ENCODE measurements around the gene EDARADD.

EDARADD gene

GRCh38 chr1:236403905-236404696 lies 10.0 kb downstream of the EDARADD start:
- no peaks in the 10 kb centered on the region for H3K4me1 ChIP-seq (ENCODE audit: insufficient read depth, low read length, severe bottlenecking)
- 0 out of 2 replicates have a peak, but pooled peaks cover 7% of the 10 kb centered on the region for H3K27me3 ChIP-seq (ENCODE audit: insufficient read depth, low read length)
- no peak overlapping the region for H3K27ac ChIP-seq (ENCODE audit: low read depth, low read length, poor library complexity, severe bottlenecking)
- H3K9me3 ChIP-seq (ENCODE audit: low read length): no peaks in the 10 kb centered on the region
- H3F3A ChIP-seq (ENCODE audit: insufficient read depth, low read length): no peaks in the 10 kb centered on the region
- no peaks in the 10 kb centered on the region for H3K36me3 ChIP-seq (ENCODE audit: insufficient read depth, low read length)
- no peaks in the 10 kb centered on the region for H3K9me2 ChIP-seq (ENCODE audit: low read depth, low read length)
- H3K9ac ChIP-seq (ENCODE audit: low read length): no peak overlapping the region
- no peak overlapping the region for H2AFZ ChIP-seq (ENCODE audit: low read length)
- no peak overlapping the region for H3K4me2 ChIP-seq (ENCODE audit: low read length)
- no peak overlapping the region for H3K4me3 ChIP-seq (ENCODE audit: low read depth, low read length, poor library complexity, severe bottlenecking)
- H4K20me1 ChIP-seq (ENCODE audit: insufficient read depth, low read length): no peaks in the 10 kb centered on the region
- H3K79me2 ChIP-seq (ENCODE audit: insufficient read depth, low read length): no peaks in the 10 kb centered on the region
- TF ChIP-seq EZH2 (IDR thresholded peaks at IDR 0.05; ENCODE audit: borderline replicate concordance, low read length) (no peak), CTCF (IDR thresholded peaks at IDR 0.05; ENCODE audit: low read length) (no peak)

- Histone ChIP-seq H3K36me3 (ENCODE audit: insufficient read depth, low read length) (no peaks in the 10 kb centered on the region), H3K27ac (ENCODE audit: low read depth, low read length, poor library complexity, severe bottlenecking) (no peak overlapping the region), H3F3A (ENCODE audit: insufficient read depth, low read length) (no peaks in the 10 kb centered on the region), H3K4me3 (ENCODE audit: low read depth, low read length, poor library complexity, severe bottlenecking) (no peak overlapping the region), H3K9me3 (ENCODE audit: low read length) (no peaks in the 10 kb centered on the region), H2AFZ (ENCODE audit: low read length) (no peak overlapping the region), H3K9me2 (ENCODE audit: low read depth, low read length) (no peaks in the 10 kb centered on the region), H3K9ac (ENCODE audit: low read length) (no peak overlapping the region), H4K20me1 (ENCODE audit: insufficient read depth, low read length) (no peaks in the 10 kb centered on the region), H3K4me2 (ENCODE audit: low read length) (no peak overlapping the region), H3K79me2 (ENCODE audit: insufficient read depth, low read length) (no peaks in the 10 kb centered on the region), H3K4me1 (ENCODE audit: insufficient read depth, low read length, severe bottlenecking) (no peaks in the 10 kb centered on the region), H3K27me3 (ENCODE audit: insufficient read depth, low read length) (0 out of 2 replicates have a peak, but pooled peaks cover 7% of the 10 kb centered on the region)
- TF ChIP-seq EZH2 (IDR thresholded peaks at IDR 0.05; ENCODE audit: borderline replicate concordance, low read length): no peak
- no peak for TF ChIP-seq CTCF (IDR thresholded peaks at IDR 0.05; ENCODE audit: low read length)
Measured at GRCh38 chr1:236407059-236407458, 13.0 kb downstream of the EDARADD start.

GRCh38 chr1:236413688-236414087 lies 19.6 kb downstream of the EDARADD start:
- Histone ChIP-seq H2AFZ (ENCODE audit: low read length) (no peak overlapping the region), H3K27ac (ENCODE audit: low read depth, low read length, poor library complexity, severe bottlenecking) (no peak overlapping the region), H3K9me3 (ENCODE audit: low read length) (no peaks in the 10 kb centered on the region), H3K79me2 (ENCODE audit: insufficient read depth, low read length) (no peaks in the 10 kb centered on the region), H4K20me1 (ENCODE audit: insufficient read depth, low read length) (no peaks in the 10 kb centered on the region), H3K36me3 (ENCODE audit: insufficient read depth, low read length) (no peaks in the 10 kb centered on the region), H3K4me1 (ENCODE audit: insufficient read depth, low read length, severe bottlenecking) (no peaks in the 10 kb centered on the region), H3F3A (ENCODE audit: insufficient read depth, low read length) (no peaks in the 10 kb centered on the region), H3K4me2 (ENCODE audit: low read length) (no peak overlapping the region), H3K27me3 (ENCODE audit: insufficient read depth, low read length) (no peaks in the 10 kb centered on the region), H3K4me3 (ENCODE audit: low read depth, low read length, poor library complexity, severe bottlenecking) (no peak overlapping the region), H3K9me2 (ENCODE audit: low read depth, low read length) (no peaks in the 10 kb centered on the region), H3K9ac (ENCODE audit: low read length) (no peak overlapping the region)
- TF ChIP-seq EZH2 (IDR thresholded peaks at IDR 0.05; ENCODE audit: borderline replicate concordance, low read length) (no peak), CTCF (IDR thresholded peaks at IDR 0.05; ENCODE audit: low read length) (no peak)

Data from OCI-LY1 (cell line).